Kidney epithelial cell (primary cell): ENCODE measurements around the gene PPP2R3B. TPM values are rescaled to one million over a fixed set of nuclear protein-coding genes. Genes with fewer than 3 reads are reported as not detected.

Experiments
- DNase-seq: peaks from one replicate; pipeline ENCODE4 v3.0.0-alpha.2; 2010; ENCODE audit warnings: low read depth
- H3K27me3 ChIP-seq: 2 replicates; pipeline ENCODE4 v1.6.0; 2011; ENCODE audit warnings: low read length; ENCODE audit not compliant: control insufficient read depth, insufficient read depth
- H3K36me3 ChIP-seq: 2 replicates; pipeline ENCODE4 v1.5.1; 2011; ENCODE audit warnings: low read length; ENCODE audit not compliant: control insufficient read depth, insufficient read depth
- H3K4me3 ChIP-seq: 2 replicates; pipeline ENCODE4 v1.5.1; 2011; ENCODE audit warnings: low read depth, mild to moderate bottlenecking, control low read depth, low read length
- CTCF ChIP-seq: IDR thresholded peaks from 2 replicates; pipeline ENCODE4 v1.5.1; 2011; ENCODE audit warnings: mild to moderate bottlenecking, moderate library complexity, low read length, control low read depth, inconsistent platforms; ENCODE audit not compliant: insufficient read depth, poor library complexity, severe bottlenecking
- total RNA-seq: library from RNA; depleted of rRNA; stranded (reverse); fragments of >200 nt; gene quantifications from 2 replicates; pipeline ENCODE4 v1.2.3, GENCODE V29; 2015

The PPP2R3B gene
- total RNA-seq, 1 donor from 2014 or later = 17.7 TPM

GRCh38 chrX:290476-291166 is 96.1 kb downstream of the PPP2R3B start:
- Histone ChIP-seq H3K27me3 (no peaks in the 10 kb centered on the region), H3K4me3 (no peak overlapping the region), H3K36me3 (peaks cover 3% of the 10 kb centered on the region)
- DNase-seq = no peak
- TF ChIP-seq CTCF = no peak

- H3K36me3 ChIP-seq = peaks cover 3% of the 10 kb centered on the region
- TF ChIP-seq CTCF = no peak
- DNase-seq = no peak
- no peak overlapping the region for H3K4me3 ChIP-seq
- no peaks in the 10 kb centered on the region for H3K27me3 ChIP-seq
These were observed 98.1 kb downstream of the PPP2R3B start for GRCh38 chrX:288561-288991.

- H3K27me3 ChIP-seq = no peaks in the 10 kb centered on the region
- no peak for DNase-seq
- H3K36me3 ChIP-seq = peaks cover 3% of the 10 kb centered on the region
- TF ChIP-seq CTCF = no peak
- H3K4me3 ChIP-seq = no peak overlapping the region
These were observed 99.0 kb downstream of the PPP2R3B start for GRCh38 chrX:287670-288069.

- Histone ChIP-seq H3K36me3 (peaks cover 3% of the 10 kb centered on the region), H3K4me3 (no peak overlapping the region), H3K27me3 (no peaks in the 10 kb centered on the region)
- no peak for DNase-seq
- TF ChIP-seq CTCF = no peak
These were observed 101.5 kb downstream of the PPP2R3B start for GRCh38 chrX:285076-285677.

Other genes starting within 250 kb of the PPP2R3B start
- gene PLCXD1, start 105.5 kb downstream of the PPP2R3B start, total RNA-seq = 13.8 and 20.2 TPM in 2 replicates
- 49.5 and 55.0 TPM in 2 replicates for gene GTPBP6, start 68.1 kb downstream of the PPP2R3B start, total RNA-seq
- gene SHOX, start 243.9 kb upstream of the PPP2R3B start, total RNA-seq = not detected in 2 replicates